Upper lobe of left lung (tissue), 6 donors: ENCODE results near the gene TCF12. TPM values are rescaled to one million over a fixed set of nuclear protein-coding genes. Genes with fewer than 3 reads are reported as not detected.

Experiments
- ATAC-seq, 2 donors: fragments of 200-7000 bp; cut with Tn5 transposase; one replicate each; pipeline ENCODE4 v1.9.1; 2022; ENCODE audit warnings: mild to moderate bottlenecking in 2 of 2, moderate library complexity in 2 of 2; ENCODE audit not compliant: low FRiP score in 2 of 2
- DNase-seq, 2 donors: peaks; one replicate each; pipeline ENCODE4 v3.0.0-alpha.2; 2019 to 2020
- H3K27ac ChIP-seq, 4 donors: fragments of 200-600 bp; sonication (generic); one replicate each; pipeline ENCODE4 v1.5.1; 2016 to 2019
- H3K27me3 ChIP-seq, 4 donors: fragments of 200-600 bp; sonication (generic); one replicate each; pipeline ENCODE4 v1.5.1; 2017 to 2019
- H3K36me3 ChIP-seq, 4 donors: fragments of 200-600 bp; sonication (generic); one replicate each; pipeline ENCODE4 v1.5.1; 2016 to 2019
- H3K4me1 ChIP-seq, 4 donors: fragments of 200-600 bp; sonication (generic); one replicate each; pipeline ENCODE4 v1.5.1; 2018 to 2019
- H3K4me3 ChIP-seq, 4 donors: fragments of 200-600 bp; sonication (generic); one replicate each; pipeline ENCODE4 v1.5.1; 2017 to 2019; ENCODE audit warnings: mild to moderate bottlenecking in 2 of 4, moderate library complexity in 1 of 4
- H3K9me3 ChIP-seq, 4 donors: fragments of 200-600 bp; sonication (generic); one replicate each; pipeline ENCODE4 v1.5.1; 2018 to 2019
- EP300 ChIP-seq, 4 donors: sonication (generic); formaldehyde crosslinking; IDR thresholded peaks; one replicate each; pipeline ENCODE4 v1.5.1; 2017; ENCODE audit warnings: antibody characterized with exemption in 4 of 4, control low read depth in 2 of 4
- POLR2A ChIP-seq, 4 donors: fragments of 450-650 bp; IDR thresholded peaks; one replicate each; pipeline ENCODE4 v1.5.1; 2016 to 2017; ENCODE audit warnings: antibody characterized with exemption in 4 of 4, mild to moderate bottlenecking in 2 of 4
- POLR2AphosphoS5 ChIP-seq, 2 donors: sonication (generic); formaldehyde crosslinking; IDR thresholded peaks; one replicate each; pipeline ENCODE4 v1.5.1; 2017; ENCODE audit warnings: antibody characterized with exemption in 2 of 2
- WGBS, 2 donors: methylation state at CpG; one replicate each; pipeline ENCODE4 v1.1.5; 2017 to 2018; 5-methylcytosine and 5-hydroxymethylcytosine counted together
- total RNA-seq, 6 donors: library from RNA; depleted of rRNA in 4 of 6; stranded (reverse); fragments of >200 nt in 4 of 6; gene quantifications; one replicate each; pipeline versions ENCODE4 v1.1.0 to v1.2.1, GENCODE V29; 2016 to 2021
- TF ChIP-seq, protein P1 (sequence below), 6 experiments: fragments of 450-650 bp in 4 of 6; fragments of 200-600 bp in 2 of 6; sonication (generic) in 2 of 6; IDR thresholded peaks; one replicate each; pipeline ENCODE4 v1.5.1; 2016 to 2019; ENCODE audit warnings: antibody characterized with exemption in 6 of 6
- donor health status: DM: no; HTN: no; CAD: no; lungs with moderate emphysema.
- donor health status: DM: no; HTN: yes; CAD: no; lungs with severe emphysema.

TCF12 gene
- total RNA-seq, 6 donors from 2014 or later: 74.5 to 257 (median 103) TPM

- DNase-seq (no peak), ATAC-seq (no peak)
- Histone ChIP-seq H3K27ac (no peak overlapping the region), H3K36me3 (no peaks in the 10 kb centered on the region), H3K4me1 (peaks cover 0 to 12% (median 5%) of the 10 kb centered on the region in 4 donors), H3K9me3 (no peaks in the 10 kb centered on the region), H3K4me3 (no peak overlapping the region), H3K27me3 (no peaks in the 10 kb centered on the region)
- WGBS, 2 donors: 68 to 90% methylated on average over 2 of the region's 2 CpGs
- no peak for TF ChIP-seq EP300 (IDR thresholded peaks at IDR 0.05)
- TF ChIP-seq, protein P1, sequence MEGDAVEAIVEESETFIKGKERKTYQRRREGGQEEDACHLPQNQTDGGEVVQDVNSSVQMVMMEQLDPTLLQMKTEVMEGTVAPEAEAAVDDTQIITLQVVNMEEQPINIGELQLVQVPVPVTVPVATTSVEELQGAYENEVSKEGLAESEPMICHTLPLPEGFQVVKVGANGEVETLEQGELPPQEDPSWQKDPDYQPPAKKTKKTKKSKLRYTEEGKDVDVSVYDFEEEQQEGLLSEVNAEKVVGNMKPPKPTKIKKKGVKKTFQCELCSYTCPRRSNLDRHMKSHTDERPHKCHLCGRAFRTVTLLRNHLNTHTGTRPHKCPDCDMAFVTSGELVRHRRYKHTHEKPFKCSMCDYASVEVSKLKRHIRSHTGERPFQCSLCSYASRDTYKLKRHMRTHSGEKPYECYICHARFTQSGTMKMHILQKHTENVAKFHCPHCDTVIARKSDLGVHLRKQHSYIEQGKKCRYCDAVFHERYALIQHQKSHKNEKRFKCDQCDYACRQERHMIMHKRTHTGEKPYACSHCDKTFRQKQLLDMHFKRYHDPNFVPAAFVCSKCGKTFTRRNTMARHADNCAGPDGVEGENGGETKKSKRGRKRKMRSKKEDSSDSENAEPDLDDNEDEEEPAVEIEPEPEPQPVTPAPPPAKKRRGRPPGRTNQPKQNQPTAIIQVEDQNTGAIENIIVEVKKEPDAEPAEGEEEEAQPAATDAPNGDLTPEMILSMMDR (IDR thresholded peaks at IDR 0.05): no peak
- TF ChIP-seq POLR2AphosphoS5 (IDR thresholded peaks at IDR 0.05): no peak
- no peak for TF ChIP-seq POLR2A (IDR thresholded peaks at IDR 0.05)
Observed at GRCh38 chr15:57112178-57112577, 193.7 kb downstream of the TCF12 start.

DNA sequence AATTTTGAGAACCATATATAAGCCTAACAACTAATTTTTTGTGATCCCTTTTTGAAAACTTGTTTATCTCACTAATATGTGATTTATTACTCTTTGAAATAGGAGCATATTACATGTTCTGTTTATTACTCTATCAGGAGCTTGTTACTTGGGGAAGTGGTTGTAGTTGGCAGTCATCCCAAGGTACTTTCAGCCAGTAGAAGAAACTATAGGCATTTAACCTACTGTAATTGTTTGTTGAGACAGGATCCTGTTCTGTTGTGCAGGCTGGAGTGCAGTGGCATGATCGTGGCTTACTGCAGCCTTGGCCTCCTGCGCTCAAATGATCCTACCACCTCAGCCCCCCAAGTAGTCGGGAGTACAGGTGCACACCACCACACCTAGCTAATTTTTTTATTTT, 195.6 kb downstream of the TCF12 start:
- 53 to 56% methylated on average over 3 of the region's 3 CpGs for whole genome bisulfite sequencing, 2 donors
- Histone ChIP-seq H3K27me3 (no peaks in the 10 kb centered on the region), H3K27ac (no peak overlapping the region), H3K4me3 (no peak overlapping the region), H3K9me3 (no peaks in the 10 kb centered on the region), H3K36me3 (no peaks in the 10 kb centered on the region), H3K4me1 (peaks cover 3 to 20% (median 6%) of the 10 kb centered on the region in 4 donors)
- TF ChIP-seq EP300 (IDR thresholded peaks at IDR 0.05): no peak
- TF ChIP-seq POLR2AphosphoS5 (IDR thresholded peaks at IDR 0.05): no peak
- no peak for TF ChIP-seq POLR2A (IDR thresholded peaks at IDR 0.05)
- TF ChIP-seq, protein P1 (IDR thresholded peaks at IDR 0.05): no peak
- peak in 1 of 2 donors; percentile 42 for ATAC-seq
- DNase-seq: peak in 1 of 2 donors; percentile 42

GRCh38 chr15:57118013-57118799, 199.8 kb downstream of the TCF12 start:
- ATAC-seq: no peak
- Histone ChIP-seq H3K4me3 (no peak overlapping the region), H3K36me3 (no peaks in the 10 kb centered on the region), H3K9me3 (no peaks in the 10 kb centered on the region), H3K27ac (no peak overlapping the region), H3K4me1 (peaks cover 3 to 27% (median 10%) of the 10 kb centered on the region in 4 donors), H3K27me3 (no peaks in the 10 kb centered on the region)
- TF ChIP-seq, protein P1 (IDR thresholded peaks at IDR 0.05): no peak
- no peak for TF ChIP-seq POLR2A (IDR thresholded peaks at IDR 0.05)
- whole genome bisulfite sequencing, 2 donors: 36 to 56% methylated on average over 2 of the region's 2 CpGs
- no peak for DNase-seq

- 37 to 38% methylated on average over 2 of the region's 2 CpGs for WGBS, 2 donors
- ATAC-seq (no peak), DNase-seq (no peak)
- no peak overlapping the region for H3K27ac ChIP-seq
- H3K36me3 ChIP-seq: no peaks in the 10 kb centered on the region
- no peaks in the 10 kb centered on the region for H3K9me3 ChIP-seq
- H3K4me3 ChIP-seq: no peak overlapping the region
- no peaks in the 10 kb centered on the region for H3K27me3 ChIP-seq
- H3K4me1 ChIP-seq: peaks cover 0 to 15% (median 7%) of the 10 kb centered on the region in 4 donors
- TF ChIP-seq, protein P1 (IDR thresholded peaks at IDR 0.05): no peak
- TF ChIP-seq EP300 (IDR thresholded peaks at IDR 0.05): no peak
- no peak for TF ChIP-seq POLR2AphosphoS5 (IDR thresholded peaks at IDR 0.05)
- no peak for TF ChIP-seq POLR2A (IDR thresholded peaks at IDR 0.05)
Observed at GRCh38 chr15:57122080-57122840, 203.8 kb downstream of the TCF12 start.
